Astrocyte (in vitro differentiated cells and primary cell): ENCODE measurements around the gene FAM72B. TPM values are rescaled to one million over a fixed set of nuclear protein-coding genes. Genes with fewer than 3 reads are reported as not detected.
"Not testable (repeated sequence)": the region's sequence is repeated elsewhere in the genome, so short reads cannot be mapped to it uniquely, and the experiment has no call there.

Source experiments
- DNase-seq: peaks from one replicate; pipeline ENCODE4 v3.0.0-alpha.2; 2010; ENCODE audit warnings: low read depth
- FAIRE-seq: peaks from 2 replicates; lab custom pipeline; 2011; peaks lifted over from hg19 to GRCh38; lab: Jason Lieb, UNC
- H2AFZ ChIP-seq: 2 replicates; pipeline ENCODE4 v1.6.0; 2012; ENCODE audit warnings: low read depth, low read length, inconsistent platforms
- H3K27ac ChIP-seq: 2 replicates; pipeline ENCODE4 v1.5.1; 2011; ENCODE audit warnings: low read depth, low read length, inconsistent platforms
- H3K27me3 ChIP-seq: 2 replicates; pipeline ENCODE4 v1.6.0; 2011; ENCODE audit warnings: low read length, inconsistent platforms; ENCODE audit not compliant: insufficient read depth
- H3K36me3 ChIP-seq: 2 replicates; pipeline ENCODE4 v1.5.1; 2011; ENCODE audit warnings: low read length, inconsistent platforms; ENCODE audit not compliant: insufficient read depth
- H3K4me1 ChIP-seq: 2 replicates; pipeline ENCODE4 v1.5.1; 2011; ENCODE audit warnings: low read length, inconsistent platforms; ENCODE audit not compliant: insufficient read depth
- H3K4me2 ChIP-seq: 2 replicates; pipeline ENCODE4 v1.6.0; 2012; ENCODE audit warnings: low read length, inconsistent platforms
- H3K4me3 ChIP-seq: 2 replicates; pipeline ENCODE4 v1.5.1; 2011; ENCODE audit warnings: low read depth, mild to moderate bottlenecking, low read length, inconsistent platforms; ENCODE audit not compliant: insufficient read depth
- H3K79me2 ChIP-seq: 2 replicates; pipeline ENCODE4 v1.6.0; 2012; ENCODE audit warnings: mild to moderate bottlenecking, low read length, inconsistent platforms; ENCODE audit not compliant: insufficient read depth
- H3K9ac ChIP-seq: 2 replicates; pipeline ENCODE4 v1.6.0; 2012; ENCODE audit warnings: mild to moderate bottlenecking, low read length, inconsistent platforms
- H3K9me3 ChIP-seq: 2 replicates; pipeline ENCODE4 v1.5.1; 2012; ENCODE audit warnings: low read depth, mild to moderate bottlenecking, low read length, inconsistent platforms; ENCODE audit not compliant: insufficient read depth
- H4K20me1 ChIP-seq: 2 replicates; pipeline ENCODE4 v1.6.0; 2012; ENCODE audit warnings: low read length, inconsistent platforms; ENCODE audit not compliant: insufficient read depth
- H3K27ac Mint-ChIP-seq: one replicate; pipeline ENCODE4 v1.8.0; 2021; ENCODE audit warnings: mild to moderate bottlenecking, mixed read lengths; ENCODE audit not compliant: unreplicated experiment
- H3K27me3 Mint-ChIP-seq: one replicate; pipeline ENCODE4 v1.8.0; 2021; ENCODE audit warnings: low read depth, mixed read lengths; ENCODE audit not compliant: unreplicated experiment
- H3K36me3 Mint-ChIP-seq: one replicate; pipeline ENCODE4 v1.8.0; 2021; ENCODE audit warnings: low read depth, mixed read lengths; ENCODE audit not compliant: unreplicated experiment
- H3K4me1 Mint-ChIP-seq: one replicate; pipeline ENCODE4 v1.8.0; 2021; ENCODE audit warnings: low read depth, mixed read lengths; ENCODE audit not compliant: unreplicated experiment
- H3K4me3 Mint-ChIP-seq: one replicate; pipeline ENCODE4 v1.8.0; 2021; ENCODE audit warnings: mild to moderate bottlenecking, moderate library complexity, mixed read lengths; ENCODE audit not compliant: unreplicated experiment
- H3K9me3 Mint-ChIP-seq: one replicate; pipeline ENCODE4 v1.8.0; 2021; ENCODE audit warnings: mild to moderate bottlenecking, mixed read lengths; ENCODE audit not compliant: unreplicated experiment
- total RNA-seq: library from RNA; stranded (reverse); gene quantifications from 2 replicates; pipeline ENCODE4 v1.2.1, GENCODE V29; 2021

Gene FAM72B
- total RNA-seq, 1 donor from 2014 or later, result 2.9 TPM

DNA sequence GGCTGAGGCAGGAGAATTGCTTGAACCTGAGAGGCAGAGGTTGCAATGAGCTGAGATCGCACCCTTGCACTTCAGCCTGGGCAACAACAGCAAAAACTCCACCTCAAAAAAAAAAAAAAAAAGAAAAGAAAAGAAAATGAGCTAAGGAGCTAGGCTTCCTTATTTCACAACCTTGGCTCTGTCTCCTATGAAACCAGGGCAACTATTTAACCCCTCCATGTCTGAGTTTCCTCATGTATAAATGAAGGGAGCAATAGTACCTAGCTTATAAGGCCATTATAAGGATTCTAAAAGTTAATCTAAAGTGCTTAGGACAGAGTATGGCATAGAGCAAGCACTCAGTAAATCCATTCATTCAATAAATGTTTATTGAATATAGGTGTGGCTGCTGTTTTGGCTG lies 32.8 kb downstream of the FAM72B start:
- H3K9ac ChIP-seq, H3K4me3 ChIP-seq, H3K4me1 Mint-ChIP-seq, H3K27ac Mint-ChIP-seq, H3K27me3 Mint-ChIP-seq, H3K9me3 Mint-ChIP-seq, H3K79me2 ChIP-seq, H3K4me2 ChIP-seq, H3K4me3 Mint-ChIP-seq, H3K4me1 ChIP-seq, H2AFZ ChIP-seq, H3K27me3 ChIP-seq, H4K20me1 ChIP-seq, H3K36me3 Mint-ChIP-seq, DNase-seq, H3K27ac ChIP-seq, H3K36me3 ChIP-seq, H3K9me3 ChIP-seq, FAIRE-seq: not testable (repeated sequence)

DNA sequence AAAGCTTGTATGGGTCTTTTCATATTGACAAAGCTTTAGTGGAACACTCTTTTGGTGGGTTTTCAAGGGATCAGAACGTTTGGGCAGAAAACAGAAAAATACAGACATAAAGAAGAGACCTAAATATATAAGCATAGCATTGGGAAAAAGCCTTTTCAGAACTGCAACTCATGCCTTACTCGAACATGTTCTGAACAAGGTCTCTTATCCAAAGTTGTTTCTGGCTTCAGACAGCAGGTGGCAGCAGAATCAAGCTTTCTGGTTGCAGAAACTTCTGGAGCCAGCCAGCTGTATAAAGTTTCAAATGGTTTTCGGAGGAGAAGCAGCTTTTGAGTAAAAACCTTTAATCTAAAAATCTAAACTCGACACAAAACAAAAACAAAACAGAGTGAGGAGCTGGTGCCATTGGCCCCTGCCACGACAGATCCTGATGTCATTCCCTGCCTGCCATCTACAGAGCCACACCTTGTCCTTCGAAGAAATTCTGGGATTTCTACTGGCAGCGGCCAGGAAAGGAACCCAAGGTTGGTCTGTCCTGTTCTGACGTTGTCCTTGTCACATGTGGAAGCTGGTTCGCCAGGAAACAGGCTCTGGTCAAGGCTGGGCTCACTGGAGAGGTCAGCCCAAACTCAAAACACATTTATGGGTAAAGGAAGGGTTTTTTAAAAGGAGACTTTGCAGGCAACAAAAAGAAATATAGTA lies 35.5 kb downstream of the FAM72B start:
- not testable (repeated sequence) for H3K9ac ChIP-seq, H3K4me1 ChIP-seq, H3K27ac ChIP-seq, H3K36me3 Mint-ChIP-seq, H3K4me1 Mint-ChIP-seq, DNase-seq, H3K9me3 ChIP-seq, H3K4me3 ChIP-seq, H4K20me1 ChIP-seq, H3K4me2 ChIP-seq, H3K4me3 Mint-ChIP-seq, H3K36me3 ChIP-seq, FAIRE-seq, H2AFZ ChIP-seq, H3K27me3 ChIP-seq, H3K27ac Mint-ChIP-seq, H3K27me3 Mint-ChIP-seq, H3K79me2 ChIP-seq, H3K9me3 Mint-ChIP-seq

GRCh38 chr1:121140393-121140792 lies 43.7 kb downstream of the FAM72B start:
- H3K27ac Mint-ChIP-seq, H3K4me1 Mint-ChIP-seq, H3K9me3 Mint-ChIP-seq, H3K4me2 ChIP-seq, H3K27me3 Mint-ChIP-seq, DNase-seq, H2AFZ ChIP-seq, H4K20me1 ChIP-seq, H3K36me3 Mint-ChIP-seq, H3K79me2 ChIP-seq, H3K4me3 ChIP-seq, H3K4me1 ChIP-seq, H3K27ac ChIP-seq, H3K36me3 ChIP-seq, H3K9me3 ChIP-seq, FAIRE-seq, H3K4me3 Mint-ChIP-seq, H3K27me3 ChIP-seq, H3K9ac ChIP-seq: not testable (repeated sequence)

GRCh38 chr1:121131494-121131893 lies 52.6 kb downstream of the FAM72B start:
- not testable (repeated sequence) for H3K9me3 ChIP-seq, H3K79me2 ChIP-seq, H3K4me3 Mint-ChIP-seq, DNase-seq, H3K4me1 Mint-ChIP-seq, H2AFZ ChIP-seq, H3K36me3 Mint-ChIP-seq, H3K9me3 Mint-ChIP-seq, FAIRE-seq, H3K27ac Mint-ChIP-seq, H3K4me3 ChIP-seq, H3K27me3 ChIP-seq, H3K27ac ChIP-seq, H4K20me1 ChIP-seq, H3K4me2 ChIP-seq, H3K36me3 ChIP-seq, H3K9ac ChIP-seq, H3K4me1 ChIP-seq, H3K27me3 Mint-ChIP-seq

- H3K27ac Mint-ChIP-seq, result not testable (repeated sequence)
- H3K4me2 ChIP-seq, result peak overlapping the region; percentile 79
Measured at GRCh38 chr1:121118480-121118824, 65.7 kb downstream of the FAM72B start.

More at GRCh38 chr1:121118480-121118824, 65.7 kb downstream of the FAM72B start:
- not testable (repeated sequence) for H3K27me3 Mint-ChIP-seq, H3K79me2 ChIP-seq, H3K4me3 Mint-ChIP-seq, H3K9me3 ChIP-seq, H3K27me3 ChIP-seq, H3K4me1 ChIP-seq, H3K9me3 Mint-ChIP-seq, FAIRE-seq, H3K27ac ChIP-seq, H3K36me3 ChIP-seq, H4K20me1 ChIP-seq, H3K4me1 Mint-ChIP-seq, H3K36me3 Mint-ChIP-seq
- DNase-seq, result peak; percentile 32
- H2AFZ ChIP-seq, result peak overlapping the region; percentile 66
- peak overlapping the region; percentile 66 for H3K9ac ChIP-seq
- peak overlapping the region; percentile 54 for H3K4me3 ChIP-seq
